Amniotic stem cell (primary cell): ENCODE data around the gene SLC39A5.

ENCODE experiments used
- DNase-seq: peaks from one replicate; lab custom pipeline; 2025; lab: John Stamatoyannopoulos, UW

SLC39A5 gene

GRCh38 chr12:56229916-56230431 is at the start of gene SLC39A5:
SLC39A5 (plus strand) TSS chr12:56230051; CDS start chr12:56231275, 1,224 bp downstream.
- no peak for DNase-seq

GRCh38 chr12:56186957-56187356 is 42.9 kb upstream of the SLC39A5 start:
- DNase-seq, result no peak

GRCh38 chr12:56188131-56188777 is 41.6 kb upstream of the SLC39A5 start:
- no peak for DNase-seq

DNA sequence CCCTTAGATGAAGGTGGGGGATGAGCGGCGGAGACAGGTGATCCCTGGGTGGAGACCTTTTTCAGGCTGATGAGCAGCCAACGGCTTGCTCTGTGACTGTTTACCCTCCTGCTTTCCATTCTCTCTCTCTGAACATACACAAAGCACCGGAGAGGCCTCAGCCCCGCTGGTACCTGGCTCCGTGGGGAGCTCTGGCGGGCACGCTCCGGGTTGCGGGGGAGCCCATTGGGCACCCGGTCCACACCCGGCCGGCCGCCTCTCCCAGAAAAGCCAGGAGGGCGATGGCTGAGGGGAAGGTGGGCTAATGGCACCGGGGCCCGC is 41.1 kb upstream of the SLC39A5 start:
- DNase-seq, result no peak

DNA sequence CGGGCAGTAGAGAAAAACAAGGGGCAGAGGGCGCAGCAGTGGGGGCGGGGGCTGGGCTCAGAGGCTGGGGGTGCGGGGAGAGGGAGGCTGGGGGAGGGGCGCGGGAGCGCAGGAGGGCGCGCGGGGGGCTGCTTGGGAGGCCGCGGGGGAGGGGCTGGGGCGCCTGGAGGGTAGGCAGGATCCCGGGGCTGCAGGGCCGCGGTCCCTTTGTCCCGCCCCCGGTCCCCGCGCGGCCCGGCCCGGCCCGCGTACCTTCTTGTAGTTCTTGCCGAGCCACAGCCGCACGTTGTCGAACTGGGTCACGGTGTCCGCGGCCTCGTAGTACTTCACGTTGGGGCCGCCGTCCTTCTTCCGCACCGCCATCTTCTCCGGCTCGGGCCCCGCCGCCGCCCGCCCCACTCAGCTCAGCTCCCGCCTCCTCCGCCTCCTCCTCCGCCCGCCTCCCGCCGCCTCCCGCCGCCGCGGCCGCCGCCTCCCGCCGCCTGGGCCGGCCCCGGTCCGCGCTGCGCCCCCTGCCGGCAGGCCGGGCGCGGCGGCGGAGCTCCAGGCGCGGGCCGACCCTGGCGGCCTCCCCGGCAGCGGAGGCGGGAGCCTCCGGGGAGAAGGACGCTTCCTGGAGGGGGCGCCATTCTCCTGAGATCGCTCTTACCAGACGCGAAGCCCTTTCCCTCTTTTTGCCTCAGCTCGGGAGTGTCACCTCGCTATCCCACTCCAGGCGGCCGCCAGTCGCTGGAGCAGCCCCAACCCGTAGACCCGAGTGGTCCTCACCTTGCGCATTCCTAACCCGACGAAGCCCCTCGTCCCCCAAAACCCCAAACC is 40.5 kb upstream of the SLC39A5 start, which contains the start of gene SMARCC2:
TSS of gene SMARCC2 (minus strand) at position 385 of the 819 bp plus-strand sequence. CDS start at position 363, 22 bp downstream.
- DNase-seq, result peak; percentile 83

DNA sequence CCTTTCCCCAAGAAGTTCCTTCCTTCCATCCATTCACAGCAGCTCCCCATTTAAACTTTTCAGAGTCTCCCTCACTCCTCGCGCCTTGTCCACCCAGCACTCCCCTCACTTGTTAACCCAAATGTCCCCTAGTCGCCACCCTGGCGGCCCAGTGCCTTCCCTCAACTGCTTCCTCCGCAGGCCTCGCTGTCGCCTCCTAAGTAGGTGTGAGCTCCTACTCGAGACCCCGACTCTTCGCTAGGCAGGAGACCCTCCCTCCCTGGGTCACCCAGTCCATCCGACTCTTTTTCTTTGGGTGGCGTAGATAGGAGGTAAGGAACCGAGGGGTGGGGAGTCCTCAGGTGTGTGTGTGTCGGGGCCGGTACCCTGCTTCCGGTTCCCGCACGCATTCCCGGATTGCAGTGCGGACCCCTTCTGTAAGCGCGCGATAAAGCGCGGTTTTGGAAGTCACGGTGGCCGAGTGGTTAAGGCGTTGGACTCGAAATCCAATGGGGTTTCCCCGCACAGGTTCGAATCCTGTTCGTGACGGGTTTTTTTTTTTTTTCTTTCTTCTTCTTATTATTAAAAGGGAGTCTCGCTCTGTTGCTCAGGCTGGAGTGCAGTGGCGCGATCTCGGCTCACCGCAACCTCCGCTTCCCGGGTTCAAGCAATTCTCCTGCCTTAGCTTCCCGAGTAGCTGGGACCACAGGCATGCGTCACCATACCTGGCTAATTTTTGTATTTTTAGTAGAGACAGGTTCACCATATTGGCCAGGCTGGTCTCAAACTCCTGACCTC is 39.7 kb upstream of the SLC39A5 start:
- DNase-seq, result peak; percentile 61

DNA sequence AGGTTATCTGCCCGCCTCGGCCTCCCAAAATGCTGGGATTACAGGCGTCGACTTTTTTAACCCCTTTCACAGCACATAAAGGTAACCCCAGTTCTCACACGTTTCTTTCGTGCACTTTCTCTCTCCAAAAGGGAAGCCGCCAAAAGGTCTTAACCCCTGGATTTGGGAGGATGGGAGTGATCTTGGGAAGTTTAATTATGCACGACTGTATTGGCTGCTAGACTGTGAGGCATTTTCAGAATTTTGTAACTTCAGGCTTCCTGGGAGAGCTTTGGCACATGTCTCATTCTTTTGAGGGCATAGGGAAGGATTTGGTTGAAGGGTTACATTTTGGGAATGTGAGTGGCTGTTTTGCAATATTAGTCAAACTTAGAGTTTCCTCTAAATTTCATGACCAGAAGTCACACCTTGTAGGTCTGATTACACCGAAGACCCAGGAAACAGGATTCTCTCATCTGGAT is 39.1 kb upstream of the SLC39A5 start:
- DNase-seq, result no peak

DNA sequence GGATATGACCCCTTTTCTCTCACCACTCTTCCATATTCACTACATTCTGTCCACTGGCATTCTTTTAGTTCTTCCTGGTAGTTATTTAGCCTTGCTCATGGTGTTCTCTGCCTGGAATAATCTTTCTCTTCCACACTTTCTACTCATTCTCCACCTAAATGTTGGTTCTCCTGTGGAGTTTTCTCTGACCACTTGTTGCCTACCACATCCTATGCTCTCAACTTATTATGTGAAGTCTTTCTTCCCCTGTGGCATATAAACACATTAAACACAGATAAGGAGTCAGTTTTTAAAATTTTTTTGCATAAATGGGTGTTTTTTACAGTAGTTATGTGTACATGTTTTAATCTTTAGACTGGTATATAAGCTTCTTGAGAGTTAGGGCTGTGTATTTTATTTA is 37.3 kb upstream of the SLC39A5 start:
- DNase-seq, result no peak

GRCh38 chr12:56193025-56193578 is 36.7 kb upstream of the SLC39A5 start:
- DNase-seq, result peak; percentile 84

DNA sequence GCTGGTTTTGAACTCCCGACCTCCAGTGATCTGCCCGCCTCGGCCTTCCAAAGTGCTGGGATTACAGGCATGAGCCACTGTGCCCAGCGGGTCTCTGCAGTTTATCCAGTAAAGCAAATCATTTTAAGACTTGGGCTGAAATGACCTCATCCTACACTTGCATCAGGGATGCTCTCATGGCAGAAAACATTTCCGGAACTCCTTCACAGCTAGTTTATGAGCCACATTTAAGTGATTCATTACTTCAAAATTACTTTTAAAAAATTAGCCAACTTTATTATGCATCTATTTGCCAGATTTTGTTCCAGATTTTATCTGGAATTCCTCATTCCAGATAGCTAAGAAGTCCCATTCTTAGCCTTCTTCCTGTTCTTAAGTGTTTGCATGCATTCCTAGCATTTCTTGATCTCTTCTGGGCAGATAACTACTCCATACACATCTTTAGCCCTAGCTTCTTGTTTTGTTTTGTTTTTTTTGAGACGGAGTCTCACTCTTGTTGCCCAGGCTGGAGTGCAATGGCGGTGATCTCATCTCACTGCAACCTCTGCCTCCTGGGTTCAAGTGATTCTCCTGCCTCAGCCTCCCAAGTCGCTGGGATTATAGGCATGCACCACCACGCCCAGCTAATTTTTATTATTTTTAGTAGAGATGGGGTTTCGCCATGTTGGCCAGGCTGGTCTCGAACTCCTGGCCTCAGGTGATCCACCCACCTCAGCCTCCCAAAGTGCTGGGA is 32.9 kb upstream of the SLC39A5 start:
- peak; percentile 88 for DNase-seq

DNA sequence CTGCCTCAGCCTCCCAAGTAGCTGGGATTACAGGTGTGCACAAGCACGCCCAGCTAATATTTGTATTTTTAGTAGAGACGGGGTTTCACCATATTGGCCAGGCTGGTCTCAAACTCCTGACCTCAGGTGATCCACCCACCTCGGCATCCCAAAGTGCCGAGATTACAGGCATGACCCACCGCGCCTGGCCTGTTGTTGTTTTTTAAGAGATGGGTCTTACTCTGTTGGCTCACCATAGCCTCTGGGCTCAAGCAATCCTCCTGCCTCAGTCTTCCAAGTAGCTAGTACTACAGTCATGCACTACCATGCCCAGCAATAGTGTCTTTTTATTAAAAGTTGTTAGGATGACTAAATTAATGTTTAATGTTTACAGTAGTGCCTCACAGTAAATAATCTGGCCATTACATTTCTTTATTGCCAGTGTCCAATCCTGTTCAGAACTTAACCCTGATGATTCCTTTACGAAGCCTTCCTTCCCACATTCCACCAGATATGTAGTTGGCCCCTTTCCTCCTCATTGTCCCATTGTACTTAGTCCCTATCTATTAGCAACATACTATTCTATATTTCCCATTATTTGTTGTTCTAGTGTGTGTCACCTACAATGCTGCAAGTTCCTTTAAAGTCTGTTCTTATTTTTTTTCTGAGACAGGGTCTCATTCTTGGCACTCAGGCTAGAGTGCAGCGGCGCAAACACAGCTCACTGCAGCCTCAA is 31.8 kb upstream of the SLC39A5 start:
- no peak for DNase-seq

DNA sequence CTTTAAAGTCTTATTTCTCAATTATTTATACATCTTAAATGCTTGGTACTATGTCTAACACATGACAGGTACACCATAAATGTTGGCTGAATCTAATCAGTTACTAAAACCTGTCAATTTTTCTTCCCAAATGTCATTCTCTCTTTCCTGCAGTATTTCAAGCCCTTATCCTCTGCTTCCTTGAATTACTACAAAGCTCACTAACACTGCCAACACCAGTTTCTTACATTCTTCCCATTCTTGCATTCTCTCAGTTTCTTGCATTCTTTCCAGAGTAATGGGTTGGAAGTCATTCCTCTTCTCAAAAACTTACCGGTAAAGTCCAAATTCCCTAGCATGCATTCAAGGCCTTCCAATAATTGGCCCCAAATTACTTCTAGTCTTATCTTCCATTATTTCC is 31.0 kb upstream of the SLC39A5 start:
- no peak for DNase-seq

- DNase-seq, result no peak
These were observed 27.5 kb upstream of the SLC39A5 start for GRCh38 chr12:56202366-56202765.

DNA sequence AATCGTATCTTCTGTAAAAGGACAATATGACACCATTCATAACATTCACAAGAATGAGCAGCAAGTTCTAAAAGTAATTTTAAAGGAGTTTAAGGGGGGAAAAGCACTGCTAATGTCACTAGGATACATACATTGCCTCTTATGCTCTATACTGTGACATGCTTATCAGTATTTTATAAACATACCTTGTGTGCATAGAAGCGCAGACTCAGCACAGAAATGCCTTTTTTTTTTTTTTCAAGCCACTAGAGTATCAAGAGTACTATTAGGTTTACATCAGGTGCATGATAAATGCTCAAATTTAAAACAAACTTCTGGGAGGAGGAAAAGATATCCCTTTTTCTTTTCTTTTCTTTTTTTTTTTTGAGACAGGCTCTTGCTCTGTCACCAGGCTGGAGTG is 27.0 kb upstream of the SLC39A5 start:
- no peak for DNase-seq

- no peak for DNase-seq
These were observed 25.6 kb upstream of the SLC39A5 start for GRCh38 chr12:56204275-56204674.

GRCh38 chr12:56205445-56205844 is 24.4 kb upstream of the SLC39A5 start:
- no peak for DNase-seq

- DNase-seq, result no peak
These were observed 23.2 kb upstream of the SLC39A5 start for GRCh38 chr12:56206452-56207166.

DNA sequence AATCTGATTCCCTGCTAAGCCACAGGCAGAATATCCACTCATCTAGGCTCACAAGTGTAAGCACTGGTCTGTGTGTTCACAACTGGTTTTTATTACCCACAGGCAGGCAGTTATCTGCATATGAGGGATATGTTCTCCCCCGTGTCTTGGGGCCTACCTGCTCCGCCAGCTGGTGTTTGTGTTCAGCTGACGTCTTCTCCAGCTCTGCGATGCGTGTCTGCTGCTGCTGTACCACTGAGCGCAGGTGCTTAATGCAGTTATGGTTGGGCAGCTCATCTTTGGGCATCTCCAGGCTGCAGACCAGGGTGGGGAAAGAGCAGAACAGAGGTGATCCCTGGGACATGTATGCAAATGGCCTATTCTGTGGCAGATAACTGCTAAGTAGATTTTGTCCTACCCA is 21.8 kb upstream of the SLC39A5 start:
- DNase-seq, result no peak

- no peak for DNase-seq
These were observed 17.5 kb upstream of the SLC39A5 start for GRCh38 chr12:56212361-56212760.

DNA sequence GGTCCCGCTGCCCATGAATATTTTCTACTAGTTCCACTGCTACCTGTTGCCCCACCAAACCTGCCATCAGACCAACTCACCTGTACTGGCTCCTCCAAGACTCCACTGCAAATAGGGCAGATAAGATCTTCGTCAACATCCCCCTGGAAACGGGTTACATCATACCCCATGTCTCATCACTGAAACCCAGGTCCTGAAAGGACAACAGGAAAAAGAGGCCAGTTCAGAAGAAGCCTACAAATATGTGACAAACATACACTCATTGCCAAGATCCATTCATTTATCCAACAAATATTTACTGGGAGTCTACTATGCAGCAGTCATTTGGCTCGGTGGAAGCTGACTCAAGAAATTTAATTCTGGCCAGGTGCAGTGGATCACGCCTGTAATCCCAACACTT is 16.0 kb upstream of the SLC39A5 start:
- DNase-seq, result no peak
